GM19452 (cell line): ENCODE results near the gene TSSK6.

Experiments
- ATAC-seq: cut with Tn5 transposase; IDR thresholded peaks from one replicate; pipeline ENCODE4 v1.9.1; 2021; ENCODE audit not compliant: unreplicated experiment

The TSSK6 gene

GRCh38 chr19:19544954-19545591, 29.7 kb upstream of the TSSK6 start:
- ATAC-seq = no peak

DNA sequence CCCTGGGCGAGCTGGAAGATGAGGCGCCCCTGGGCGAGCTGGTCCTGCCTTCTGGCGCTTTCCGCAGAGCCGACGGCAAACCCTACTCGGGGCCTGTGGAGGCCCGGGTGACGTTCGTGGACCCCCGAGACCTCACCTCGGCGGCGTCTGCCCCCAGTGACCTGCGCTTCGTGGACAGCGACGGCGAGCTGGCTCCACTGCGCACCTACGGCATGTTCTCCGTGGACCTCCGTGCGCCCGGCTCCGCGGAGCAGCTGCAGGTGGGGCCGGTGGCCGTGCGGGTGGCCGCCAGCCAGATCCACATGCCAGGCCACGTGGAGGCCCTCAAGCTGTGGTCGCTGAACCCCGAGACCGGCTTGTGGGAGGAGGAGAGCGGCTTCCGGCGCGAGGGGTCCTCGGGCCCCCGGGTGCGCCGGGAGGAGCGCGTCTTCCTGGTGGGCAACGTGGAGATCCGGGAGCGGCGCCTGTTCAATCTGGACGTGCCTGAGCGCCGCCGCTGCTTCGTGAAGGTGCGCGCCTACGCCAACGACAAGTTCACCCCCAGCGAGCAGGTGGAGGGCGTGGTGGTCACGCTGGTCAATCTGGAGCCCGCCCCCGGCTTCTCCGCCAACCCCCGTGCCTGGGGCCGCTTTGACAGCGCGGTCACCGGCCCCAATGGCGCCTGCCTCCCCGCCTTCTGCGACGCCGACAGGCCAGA, 29.1 kb upstream of the TSSK6 start:
- no peak for ATAC-seq

GRCh38 chr19:19543640-19544039, 28.3 kb upstream of the TSSK6 start:
- no peak for ATAC-seq

DNA sequence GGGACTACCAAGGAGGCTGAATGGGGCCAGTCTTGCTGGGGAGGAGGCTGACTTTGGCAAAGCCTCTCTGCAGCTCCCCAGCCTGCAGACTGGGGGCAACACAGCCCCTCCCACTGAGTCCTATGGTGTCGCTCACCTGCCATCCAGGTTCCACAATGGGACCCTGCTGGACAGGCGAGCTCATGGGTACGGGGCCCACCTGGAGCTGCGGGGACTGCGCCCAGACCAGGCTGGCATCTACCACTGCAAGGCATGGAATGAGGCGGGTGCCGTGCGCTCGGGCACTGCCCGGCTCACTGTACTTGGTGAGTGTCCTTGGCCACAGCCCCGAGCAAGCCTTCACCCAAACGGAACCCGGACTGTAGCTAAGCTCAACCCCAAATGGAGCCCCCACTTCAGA, 27.8 kb upstream of the TSSK6 start:
- no peak for ATAC-seq

GRCh38 chr19:19542507-19542906, 27.2 kb upstream of the TSSK6 start:
- ATAC-seq = no peak

DNA sequence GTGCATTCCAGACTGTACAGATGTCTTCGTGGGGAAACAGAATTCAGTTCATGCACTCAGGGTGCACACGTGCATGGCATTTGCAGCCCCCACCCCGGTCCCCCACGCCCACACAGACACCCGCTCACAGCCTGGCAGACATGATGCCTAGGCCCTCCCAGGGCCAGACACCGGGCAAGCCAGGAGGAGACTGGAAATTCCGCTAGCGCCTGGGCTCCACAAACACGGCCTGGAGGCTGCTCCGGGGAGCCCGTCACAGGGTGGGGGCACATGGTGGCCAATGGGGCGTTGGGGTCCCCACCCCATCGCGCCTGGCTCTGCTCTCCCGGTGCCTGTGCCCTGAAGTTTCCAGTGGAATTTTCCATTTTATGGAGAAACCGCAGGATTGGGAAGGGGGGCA, 26.3 kb upstream of the TSSK6 start:
- ATAC-seq = no peak

DNA sequence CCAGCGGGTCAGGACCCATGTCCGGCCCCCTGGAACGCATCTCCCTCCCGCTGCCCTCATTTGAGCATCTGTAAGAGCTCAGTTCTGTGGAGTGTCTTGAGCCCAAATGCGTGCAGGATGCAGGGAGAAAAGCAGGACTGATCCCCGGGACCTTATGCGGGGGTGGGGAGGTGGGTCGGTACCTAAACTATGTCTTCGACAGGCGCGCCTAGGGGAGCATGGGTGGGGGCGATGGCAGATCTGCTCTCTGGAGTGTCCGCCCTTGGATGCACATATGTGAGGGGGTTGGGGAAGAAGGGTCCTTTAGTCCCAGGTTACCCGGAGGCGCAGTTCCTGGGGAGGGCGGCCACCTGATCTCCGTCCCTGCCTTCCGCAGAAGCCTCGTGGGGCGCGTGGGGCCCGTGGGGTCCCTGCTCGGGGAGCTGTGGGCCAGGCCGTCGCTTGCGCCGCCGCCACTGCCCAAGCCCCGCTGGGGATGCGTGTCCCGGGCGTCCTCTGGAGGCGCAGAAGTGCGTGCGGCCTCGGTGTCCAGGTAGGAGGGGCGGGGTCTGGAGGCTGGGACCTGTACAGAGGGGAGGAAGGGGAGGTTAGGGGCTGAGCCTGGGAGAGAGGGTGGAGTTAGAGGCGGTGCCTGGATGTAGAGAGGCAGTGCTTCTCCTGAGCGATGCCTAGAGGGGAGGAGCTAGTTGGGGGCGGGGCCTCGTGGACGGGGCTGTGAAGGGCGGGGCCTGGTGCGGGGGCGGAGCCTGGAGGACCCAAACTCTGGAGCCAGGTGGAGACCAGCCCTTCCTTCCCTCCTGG, 25.6 kb upstream of the TSSK6 start:
- ATAC-seq = no peak

DNA sequence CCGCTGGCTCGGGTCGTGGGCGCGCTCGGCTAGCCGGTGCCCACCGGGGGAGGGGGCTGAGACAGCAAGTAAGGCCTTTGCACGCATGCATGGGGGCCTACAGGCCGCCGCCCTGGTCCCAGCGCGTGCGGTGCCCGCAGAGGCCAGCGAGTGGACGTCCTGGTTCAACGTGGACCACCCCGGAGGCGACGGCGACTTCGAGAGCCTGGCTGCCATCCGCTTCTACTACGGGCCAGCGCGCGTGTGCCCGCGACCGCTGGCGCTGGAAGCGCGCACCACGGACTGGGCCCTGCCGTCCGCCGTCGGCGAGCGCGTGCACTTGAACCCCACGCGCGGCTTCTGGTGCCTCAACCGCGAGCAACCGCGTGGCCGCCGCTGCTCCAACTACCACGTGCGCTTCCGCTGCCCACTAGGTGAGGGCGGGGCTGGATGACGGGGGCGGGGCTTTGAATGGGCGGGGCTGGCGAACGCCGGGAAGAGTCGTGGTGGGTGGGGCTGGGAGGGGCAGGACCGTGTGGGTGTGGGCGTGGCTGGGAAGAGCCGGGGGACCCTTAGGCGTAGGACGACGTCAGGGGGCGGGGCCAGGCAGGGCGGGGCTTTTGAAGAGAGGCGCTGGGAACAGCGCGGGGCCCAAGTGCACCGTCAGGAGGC, 24.8 kb upstream of the TSSK6 start:
- ATAC-seq = no peak

DNA sequence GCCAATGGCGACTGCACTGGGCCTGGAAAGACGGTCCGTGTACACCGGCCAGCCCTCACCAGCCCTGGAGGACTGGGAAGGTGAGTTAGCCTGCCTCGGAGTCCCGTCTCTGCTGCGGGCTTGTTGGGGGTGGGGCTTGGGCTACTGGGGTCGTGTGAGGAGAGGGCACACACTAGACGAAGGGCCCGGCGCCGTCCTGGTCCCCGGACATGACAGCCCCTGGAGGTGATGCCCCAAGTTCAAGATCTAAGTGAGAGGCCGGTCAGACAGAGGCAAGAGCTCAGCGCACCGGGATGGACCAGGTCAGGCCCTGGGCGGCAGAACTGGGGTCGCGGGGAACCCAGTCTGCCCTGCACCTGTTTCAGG, 24.3 kb upstream of the TSSK6 start:
- no peak for ATAC-seq

GRCh38 chr19:19538785-19539166, 23.4 kb upstream of the TSSK6 start:
- ATAC-seq = no peak

DNA sequence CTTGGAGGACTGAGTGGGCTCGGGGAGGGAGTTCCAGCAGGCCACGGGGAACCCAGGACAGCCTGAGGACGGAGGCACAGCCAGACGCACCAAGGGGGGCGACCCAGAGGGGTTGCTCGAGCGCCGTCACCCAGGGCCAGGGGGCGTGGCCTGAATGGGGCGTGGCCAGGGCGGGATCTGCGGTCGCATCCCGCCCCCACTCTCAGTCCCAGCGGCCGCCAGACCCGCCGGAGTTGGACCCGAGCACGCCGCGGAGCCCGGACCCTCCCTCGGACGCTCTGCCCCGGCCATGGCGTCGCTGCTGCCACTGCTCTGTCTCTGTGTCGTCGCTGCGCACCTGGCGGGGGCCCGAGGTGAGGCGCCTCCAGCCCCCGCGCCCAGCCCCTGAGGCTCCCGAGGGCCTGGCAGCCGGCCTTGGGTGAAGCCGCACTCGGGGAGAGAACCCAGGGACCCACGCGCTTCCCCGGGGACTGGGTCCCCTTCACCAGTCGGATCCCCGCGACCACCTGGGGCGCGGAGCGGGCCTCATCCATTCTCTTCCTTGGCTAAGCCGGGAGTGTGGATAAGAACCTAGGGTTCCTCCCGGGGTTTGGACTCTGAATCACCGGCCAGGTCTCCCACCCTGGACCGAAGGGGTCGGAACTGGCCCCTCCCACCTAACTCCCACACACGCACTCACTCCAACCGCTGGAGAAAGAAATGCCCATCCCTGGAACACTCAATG, 22.9 kb upstream of the TSSK6 start, which contains the start of gene CILP2:
Gene CILP2, plus strand, starts transcription at position 205 of the 724 bp plus-strand sequence. Its CDS starts 85 bp downstream, at position 290.
- no peak for ATAC-seq

- no peak for ATAC-seq
Measured at GRCh38 chr19:19537075-19538048, 22.0 kb upstream of the TSSK6 start.

- no peak for ATAC-seq
Measured at GRCh38 chr19:19535311-19536191, 20.2 kb upstream of the TSSK6 start.

DNA sequence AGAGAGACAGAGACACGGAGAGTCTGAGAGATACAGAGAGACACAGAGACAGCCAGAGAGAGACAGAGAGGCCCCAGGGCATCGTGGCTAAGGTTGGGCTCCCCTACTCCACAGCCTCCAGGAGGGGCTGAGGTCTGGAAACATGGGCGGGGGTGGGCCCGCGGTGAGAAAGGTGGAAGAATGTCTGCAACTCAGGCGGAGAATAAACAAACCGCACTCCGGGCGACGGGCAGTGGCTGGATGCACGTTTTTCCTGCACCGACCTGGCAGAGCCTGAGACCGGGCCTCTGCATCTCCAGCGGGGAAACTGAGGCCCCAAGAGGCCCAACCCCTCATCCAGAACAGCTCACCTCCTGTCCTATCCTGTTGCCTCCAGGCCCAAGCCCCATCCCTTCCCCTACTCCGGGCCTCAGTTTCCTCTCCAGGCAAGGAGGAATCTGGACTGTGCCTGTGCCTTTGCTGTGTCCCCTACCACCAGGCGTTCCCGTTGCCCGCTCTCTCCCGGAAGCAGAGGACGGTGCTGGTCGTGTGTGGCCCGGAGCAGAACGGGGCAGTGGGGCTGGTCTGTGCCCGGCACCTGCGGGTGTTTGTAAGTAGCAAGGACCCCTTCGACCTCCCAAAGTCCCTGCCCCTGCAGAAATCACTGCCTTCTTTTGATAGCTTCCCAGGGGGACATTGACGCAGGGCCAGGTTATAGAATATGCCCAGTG, 19.4 kb upstream of the TSSK6 start:
- no peak for ATAC-seq

GRCh38 chr19:19533841-19534240, 18.5 kb upstream of the TSSK6 start:
- ATAC-seq = no peak

- ATAC-seq = no peak
Measured at GRCh38 chr19:19532806-19533701, 17.7 kb upstream of the TSSK6 start.
